ENCODE measurements around the gene HOXC11.

The HOXC11 gene

GRCh38 chr12:54001283-54002187, 28.6 kb downstream of the HOXC11 start:
- DNase-seq, result no peak

GRCh38 chr12:54002278-54002914, 29.5 kb downstream of the HOXC11 start:
- no peak for DNase-seq

GRCh38 chr12:54002915-54003389, 30.0 kb downstream of the HOXC11 start:
- DNase-seq, result no peak

GRCh38 chr12:54003625-54004024, 30.7 kb downstream of the HOXC11 start:
- DNase-seq, result no peak

GRCh38 chr12:54004063-54004840, 31.3 kb downstream of the HOXC11 start:
- no peak for DNase-seq

- peak; percentile 9 for DNase-seq
Measured at GRCh38 chr12:54004841-54005530, 32.1 kb downstream of the HOXC11 start.

- no peak for DNase-seq
Measured at GRCh38 chr12:54005531-54005852, 32.6 kb downstream of the HOXC11 start.

GRCh38 chr12:54005853-54006558, 33.1 kb downstream of the HOXC11 start:
- DNase-seq, result peak; percentile 65

GRCh38 chr12:54006559-54007220, 33.8 kb downstream of the HOXC11 start:
- no peak for DNase-seq

GRCh38 chr12:54007538-54008259, 34.8 kb downstream of the HOXC11 start:
- no peak for DNase-seq

GRCh38 chr12:54008260-54008552, 35.3 kb downstream of the HOXC11 start:
- DNase-seq, result no peak

- no peak for DNase-seq
Measured at GRCh38 chr12:54009171-54010052, 36.5 kb downstream of the HOXC11 start.

- no peak for DNase-seq
Measured at GRCh38 chr12:54010053-54010971, 37.4 kb downstream of the HOXC11 start.

GRCh38 chr12:54010972-54011664, 38.2 kb downstream of the HOXC11 start:
- DNase-seq, result no peak

- DNase-seq, result no peak
Measured at GRCh38 chr12:54011665-54012532, 39.0 kb downstream of the HOXC11 start.

GRCh38 chr12:54012631-54013409, 39.9 kb downstream of the HOXC11 start:
- DNase-seq, result no peak
